ENCODE data around the gene GRIFIN. TPM values are rescaled to one million over a fixed set of nuclear protein-coding genes. Genes with fewer than 3 reads are reported as not detected.

GRIFIN gene
- polyA plus RNA-seq, 2 of the 4 experiments (the other 2 are of a cell fraction), result not detected

DNA sequence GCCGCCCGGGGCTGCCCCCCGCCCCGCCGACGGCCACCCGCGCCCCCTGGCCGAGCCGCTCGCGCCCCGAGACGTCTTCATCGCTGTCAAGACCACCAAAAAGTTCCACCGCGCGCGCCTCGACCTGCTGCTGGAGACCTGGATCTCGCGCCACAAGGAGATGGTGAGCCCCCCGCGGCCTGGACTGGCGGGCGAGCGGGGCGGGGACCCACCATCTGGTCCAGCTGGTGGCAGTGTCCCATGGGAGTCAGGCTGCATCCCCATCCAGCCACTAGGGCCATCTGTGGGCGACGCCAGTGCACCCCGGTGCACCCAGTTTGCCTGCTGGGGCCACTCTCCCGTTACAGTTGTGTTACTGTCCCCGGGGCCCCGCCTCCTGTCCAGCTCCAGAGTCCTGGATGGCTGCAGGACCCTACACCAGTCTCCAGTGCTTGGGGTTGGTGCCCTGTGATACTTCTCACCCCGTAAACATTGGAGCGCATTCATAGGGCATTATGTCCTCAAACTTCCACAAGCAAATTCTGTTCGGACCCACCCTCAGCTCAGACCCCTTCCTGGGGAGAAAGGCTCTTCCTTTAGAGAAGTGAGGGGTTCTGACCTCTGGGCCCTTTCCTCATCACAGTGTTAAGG lies 44.0 kb upstream of the GRIFIN start:
- WGBS (ENCODE audit: missing lambda C conversion rate), result 9% methylated on average over 9 of the region's 37 CpGs
- TF ChIP-seq HOXB5 (CRISPR knock-in tag; IDR thresholded peaks at IDR 0.05), result no peak
- TF ChIP-seq MAZ (IDR thresholded peaks at IDR 0.05; ENCODE audit: borderline replicate concordance, low read depth, low read length), result no peak
- TF ChIP-seq JUN (IDR thresholded peaks at IDR 0.05), result no peak
- TF ChIP-seq ZC3H11A (IDR thresholded peaks at IDR 0.05), result no peak
- TF ChIP-seq RNF2 (IDR thresholded peaks at IDR 0.05; ENCODE audit: borderline replicate concordance, low read depth), result no peak
- no peak for TF ChIP-seq HES2 (IDR thresholded peaks at IDR 0.05)
- TF ChIP-seq POLR2A (IDR thresholded peaks at IDR 0.05; ENCODE audit: low read length), result no peak
- TF ChIP-seq, protein P1, sequence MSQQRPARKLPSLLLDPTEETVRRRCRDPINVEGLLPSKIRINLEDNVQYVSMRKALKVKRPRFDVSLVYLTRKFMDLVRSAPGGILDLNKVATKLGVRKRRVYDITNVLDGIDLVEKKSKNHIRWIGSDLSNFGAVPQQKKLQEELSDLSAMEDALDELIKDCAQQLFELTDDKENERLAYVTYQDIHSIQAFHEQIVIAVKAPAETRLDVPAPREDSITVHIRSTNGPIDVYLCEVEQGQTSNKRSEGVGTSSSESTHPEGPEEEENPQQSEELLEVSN (IDR thresholded peaks at IDR 0.05; ENCODE audit: borderline replicate concordance, low read depth), result no peak
- TF ChIP-seq KDM1A (IDR thresholded peaks at IDR 0.05; ENCODE audit: low read depth), result no peak
- no peak for TF ChIP-seq ESRRA (IDR thresholded peaks at IDR 0.05; ENCODE audit: borderline replicate concordance, low read length)
- no peak for TF ChIP-seq EHF (CRISPR knock-in tag; IDR thresholded peaks at IDR 0.05)
- no peak for TF ChIP-seq CBX8 (IDR thresholded peaks at IDR 0.05)
- TF ChIP-seq NR3C1 (IDR thresholded peaks at IDR 0.05), result no peak
- TF ChIP-seq TFCP2L1 (CRISPR knock-in tag; IDR thresholded peaks at IDR 0.05), result no peak
- TF ChIP-seq JUNB (IDR thresholded peaks at IDR 0.05), result no peak
- TF ChIP-seq TP53 (CRISPR knock-in tag; IDR thresholded peaks at IDR 0.05), result no peak
- no peak for TF ChIP-seq RCOR1 (IDR thresholded peaks at IDR 0.05; ENCODE audit: low read depth, low read length)
- ATAC-seq (peak; percentile 39 to 40), FAIRE-seq (no peak), DNase-seq (ENCODE audit: low read depth in 1 of 2, low spot score in 1 of 2) (peak; percentile 55 to 79)
- Histone ChIP-seq H3K4me1 (peaks cover 74% of the 10 kb centered on the region), H3K4me3 (peak overlapping the region; percentile 55), H3K9me3 (no peaks in the 10 kb centered on the region), H3K4me2 (peak overlapping the region; percentile 99), H3K27ac (peak overlapping the region; percentile 43 to 95; a peak in 5 of 6 replicates)
- ChIA-PET POLR2A (interaction anchor here (0.7 kb wide), 1 partner anchor 24 kb away, joined by 3 read pairs; no protein-coding TSS in a partner anchor), CTCF (interaction anchor here (0.7 to 1.4 kb wide), 3 partner anchors 38 to 52 kb away, joined by 3 to 4 read pairs (median 3); partner anchors contain the start of gene IQCE)

- peak; percentile 64 to 73 for ATAC-seq
- ChIA-PET CTCF (no interaction called here), POLR2A (no interaction called here)
- no peak for TF ChIP-seq GATA3 (IDR thresholded peaks at IDR 0.05; ENCODE audit: borderline replicate concordance)
- no peak for TF ChIP-seq EHF (CRISPR knock-in tag; IDR thresholded peaks at IDR 0.05)
- TF ChIP-seq MYC (IDR thresholded peaks at IDR 0.05; ENCODE audit: borderline replicate concordance, low read length), result peak; percentile 46; the same call in 1 of the 2 replicates
- TF ChIP-seq, protein P1 (IDR thresholded peaks at IDR 0.05; ENCODE audit: borderline replicate concordance, low read depth), result 0 out of 2 replicates have a peak, but pooled peaks have one; percentile 50
- peak; percentile 96 for TF ChIP-seq BCL3 (IDR thresholded peaks at IDR 0.05)
- TF ChIP-seq JUN (IDR thresholded peaks at IDR 0.05), result peak; percentile 30 to 87; a peak in 2 of 5 replicates
- TF ChIP-seq RARB (CRISPR knock-in tag; IDR thresholded peaks at IDR 0.05), result no peak
- TF ChIP-seq HOXB13 (CRISPR knock-in tag; IDR thresholded peaks at IDR 0.05; ENCODE audit: low read depth), result no peak
- TF ChIP-seq, protein P2, sequence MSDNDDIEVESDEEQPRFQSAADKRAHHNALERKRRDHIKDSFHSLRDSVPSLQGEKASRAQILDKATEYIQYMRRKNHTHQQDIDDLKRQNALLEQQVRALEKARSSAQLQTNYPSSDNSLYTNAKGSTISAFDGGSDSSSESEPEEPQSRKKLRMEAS (IDR thresholded peaks at IDR 0.05), result peak; percentile 55; the same call in 1 of the 2 replicates
- peak; percentile 100 for TF ChIP-seq POLR2A (IDR thresholded peaks at IDR 0.05; ENCODE audit: low read length)
- TF ChIP-seq ELK1 (IDR thresholded peaks at IDR 0.05; ENCODE audit: low read depth, low read length), result no peak
- TF ChIP-seq BHLHE40 (IDR thresholded peaks at IDR 0.05; ENCODE audit: low read depth, low read length), result 0 out of 2 replicates have a peak, but pooled peaks have one; percentile 7
- H3K27ac ChIP-seq, result peak within 1 kb of the TSS; percentile 83 to 95
- WGBS (ENCODE audit: missing lambda C conversion rate), result 10% methylated on average over 28 of the region's 95 CpGs
- peak; percentile 92 for DNase-seq (ENCODE audit: low read depth in 1 of 2, low spot score in 1 of 2)
- FAIRE-seq, result no peak
- no peaks in the 10 kb centered on the region for H3K9me3 ChIP-seq
- peaks cover 65% of the 10 kb centered on the region for H3K4me1 ChIP-seq
- H3K4me3 ChIP-seq, result peak within 1 kb of the TSS; percentile 55
- H3K4me2 ChIP-seq, result peak within 1 kb of the TSS; percentile 99
Observed at GRCh38 chr7:2519119-2519930, 43.1 kb upstream of the GRIFIN start, which contains the start of gene LFNG. Gene LFNG, plus strand, starts transcription at chr7:2519774. Its CDS starts 88 bp downstream, at chr7:2519862.

Measured in A549 (cell line).